Upper lobe of left lung (tissue), 6 donors: ENCODE data around the gene CLNS1A. TPM values are rescaled to one million over a fixed set of nuclear protein-coding genes. Genes with fewer than 3 reads are reported as not detected.

Experiments used
- ATAC-seq, 2 donors: fragments of 200-7000 bp; cut with Tn5 transposase; one replicate each; pipeline ENCODE4 v1.9.1; 2022; ENCODE audit warnings: mild to moderate bottlenecking in 2 of 2, moderate library complexity in 2 of 2; ENCODE audit not compliant: low FRiP score in 2 of 2
- DNase-seq, 2 donors: peaks; one replicate each; pipeline ENCODE4 v3.0.0-alpha.2; 2019 to 2020
- H3K27ac ChIP-seq, 4 donors: fragments of 200-600 bp; sonication (generic); one replicate each; pipeline ENCODE4 v1.5.1; 2016 to 2019
- H3K27me3 ChIP-seq, 4 donors: fragments of 200-600 bp; sonication (generic); one replicate each; pipeline ENCODE4 v1.5.1; 2017 to 2019
- H3K36me3 ChIP-seq, 4 donors: fragments of 200-600 bp; sonication (generic); one replicate each; pipeline ENCODE4 v1.5.1; 2016 to 2019
- H3K4me1 ChIP-seq, 4 donors: fragments of 200-600 bp; sonication (generic); one replicate each; pipeline ENCODE4 v1.5.1; 2018 to 2019
- H3K4me3 ChIP-seq, 4 donors: fragments of 200-600 bp; sonication (generic); one replicate each; pipeline ENCODE4 v1.5.1; 2017 to 2019; ENCODE audit warnings: mild to moderate bottlenecking in 2 of 4, moderate library complexity in 1 of 4
- H3K9me3 ChIP-seq, 4 donors: fragments of 200-600 bp; sonication (generic); one replicate each; pipeline ENCODE4 v1.5.1; 2018 to 2019
- EP300 ChIP-seq, 4 donors: sonication (generic); formaldehyde crosslinking; IDR thresholded peaks; one replicate each; pipeline ENCODE4 v1.5.1; 2017; ENCODE audit warnings: antibody characterized with exemption in 4 of 4, control low read depth in 2 of 4
- POLR2A ChIP-seq, 4 donors: fragments of 450-650 bp; IDR thresholded peaks; one replicate each; pipeline ENCODE4 v1.5.1; 2016 to 2017; ENCODE audit warnings: antibody characterized with exemption in 4 of 4, mild to moderate bottlenecking in 2 of 4
- POLR2AphosphoS5 ChIP-seq, 2 donors: sonication (generic); formaldehyde crosslinking; IDR thresholded peaks; one replicate each; pipeline ENCODE4 v1.5.1; 2017; ENCODE audit warnings: antibody characterized with exemption in 2 of 2
- WGBS, 2 donors: methylation state at CpG; one replicate each; pipeline ENCODE4 v1.1.5; 2017 to 2018; 5-methylcytosine and 5-hydroxymethylcytosine counted together
- total RNA-seq, 6 donors: library from RNA; depleted of rRNA in 4 of 6; stranded (reverse); fragments of >200 nt in 4 of 6; gene quantifications; one replicate each; pipeline versions ENCODE4 v1.1.0 to v1.2.1, GENCODE V29; 2016 to 2021
- TF ChIP-seq, protein P1 (sequence below), 6 experiments: fragments of 450-650 bp in 4 of 6; fragments of 200-600 bp in 2 of 6; sonication (generic) in 2 of 6; IDR thresholded peaks; one replicate each; pipeline ENCODE4 v1.5.1; 2016 to 2019; ENCODE audit warnings: antibody characterized with exemption in 6 of 6
- donor health status: DM: no; HTN: no; CAD: no; lungs with moderate emphysema.
- donor health status: DM: no; HTN: yes; CAD: no; lungs with severe emphysema.

The CLNS1A gene
- total RNA-seq, 6 donors from 2014 or later = 32.5 to 72.3 (median 54.9) TPM

- DNase-seq (no peak), ATAC-seq (no peak)
- Histone ChIP-seq H3K4me3 (no peak overlapping the region), H3K36me3 (peaks cover 0 to 17% (median 1%) of the 10 kb centered on the region in 4 donors), H3K4me1 (peaks cover 0 to 10% (median 7%) of the 10 kb centered on the region in 4 donors), H3K9me3 (no peaks in the 10 kb centered on the region), H3K27me3 (no peaks in the 10 kb centered on the region), H3K27ac (no peak overlapping the region)
- 78 to 81% methylated on average over 4 of the region's 4 CpGs for WGBS, 2 donors
- TF ChIP-seq POLR2AphosphoS5 (IDR thresholded peaks at IDR 0.05) = no peak
- TF ChIP-seq POLR2A (IDR thresholded peaks at IDR 0.05) = no peak
- TF ChIP-seq, protein P1, sequence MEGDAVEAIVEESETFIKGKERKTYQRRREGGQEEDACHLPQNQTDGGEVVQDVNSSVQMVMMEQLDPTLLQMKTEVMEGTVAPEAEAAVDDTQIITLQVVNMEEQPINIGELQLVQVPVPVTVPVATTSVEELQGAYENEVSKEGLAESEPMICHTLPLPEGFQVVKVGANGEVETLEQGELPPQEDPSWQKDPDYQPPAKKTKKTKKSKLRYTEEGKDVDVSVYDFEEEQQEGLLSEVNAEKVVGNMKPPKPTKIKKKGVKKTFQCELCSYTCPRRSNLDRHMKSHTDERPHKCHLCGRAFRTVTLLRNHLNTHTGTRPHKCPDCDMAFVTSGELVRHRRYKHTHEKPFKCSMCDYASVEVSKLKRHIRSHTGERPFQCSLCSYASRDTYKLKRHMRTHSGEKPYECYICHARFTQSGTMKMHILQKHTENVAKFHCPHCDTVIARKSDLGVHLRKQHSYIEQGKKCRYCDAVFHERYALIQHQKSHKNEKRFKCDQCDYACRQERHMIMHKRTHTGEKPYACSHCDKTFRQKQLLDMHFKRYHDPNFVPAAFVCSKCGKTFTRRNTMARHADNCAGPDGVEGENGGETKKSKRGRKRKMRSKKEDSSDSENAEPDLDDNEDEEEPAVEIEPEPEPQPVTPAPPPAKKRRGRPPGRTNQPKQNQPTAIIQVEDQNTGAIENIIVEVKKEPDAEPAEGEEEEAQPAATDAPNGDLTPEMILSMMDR (IDR thresholded peaks at IDR 0.05) = no peak
- TF ChIP-seq EP300 (IDR thresholded peaks at IDR 0.05) = no peak
These were observed 7.4 kb downstream of the CLNS1A start for GRCh38 chr11:77630157-77630710.

DNA sequence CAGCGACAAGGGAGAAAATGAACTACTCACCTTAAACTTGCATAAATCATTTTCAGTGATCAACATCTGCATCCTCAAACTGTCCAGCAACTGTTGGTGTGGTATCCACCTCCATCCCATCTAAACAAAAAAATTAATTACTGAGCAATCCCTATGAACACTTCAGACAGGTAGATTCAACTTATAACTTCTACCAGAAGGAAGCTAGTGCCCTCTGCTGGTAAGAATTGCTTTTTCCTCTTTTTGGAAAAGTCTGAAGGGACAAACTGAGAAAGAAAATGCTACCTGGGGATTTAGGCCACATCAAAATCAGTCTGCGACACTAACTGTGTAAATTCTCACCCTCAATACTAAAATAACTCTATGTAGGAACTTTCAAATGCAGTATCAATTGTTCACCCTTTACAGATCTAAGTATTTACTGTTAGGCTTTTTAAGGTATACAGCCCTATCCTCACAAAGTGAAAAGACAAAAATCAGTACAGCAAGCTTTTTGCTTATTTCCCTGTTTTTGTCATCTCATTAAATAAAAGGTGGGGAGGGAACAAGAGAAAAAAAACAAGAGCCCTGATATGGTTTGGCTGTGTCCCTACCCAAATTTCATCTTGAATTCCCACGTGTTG lies 17.9 kb downstream of the CLNS1A start:
- no peaks in the 10 kb centered on the region for H3K9me3 ChIP-seq
- ATAC-seq (no peak), DNase-seq (no peak)
- TF ChIP-seq, protein P1 (IDR thresholded peaks at IDR 0.05) = peak; percentile 20 to 63 (median 48)
- no peak for TF ChIP-seq POLR2A (IDR thresholded peaks at IDR 0.05)
- TF ChIP-seq POLR2AphosphoS5 (IDR thresholded peaks at IDR 0.05) = no peak
- 91 to 93% methylated on average over 3 of the region's 3 CpGs for WGBS, 2 donors
- no peak overlapping the region for H3K27ac ChIP-seq
- H3K4me3 ChIP-seq = no peak overlapping the region
- no peaks in the 10 kb centered on the region for H3K4me1 ChIP-seq
- peaks cover 7 to 92% (median 58%) of the 10 kb centered on the region in 4 donors for H3K36me3 ChIP-seq
- H3K27me3 ChIP-seq = no peaks in the 10 kb centered on the region

- no peak for ATAC-seq
- peaks cover 1 to 80% (median 48%) of the 10 kb centered on the region in 4 donors for H3K36me3 ChIP-seq
- 89 to 90% methylated on average over 3 of the region's 3 CpGs for WGBS, 2 donors
These were observed 19.7 kb downstream of the CLNS1A start for GRCh38 chr11:77617892-77618291.

GRCh38 chr11:77611921-77612320 lies 25.7 kb downstream of the CLNS1A start:
- H3K4me3 ChIP-seq = no peak overlapping the region
- H3K9me3 ChIP-seq = no peaks in the 10 kb centered on the region
- H3K27me3 ChIP-seq = no peaks in the 10 kb centered on the region
- H3K4me1 ChIP-seq = no peaks in the 10 kb centered on the region
- no peak for TF ChIP-seq POLR2AphosphoS5 (IDR thresholded peaks at IDR 0.05)
- no peak for TF ChIP-seq EP300 (IDR thresholded peaks at IDR 0.05)
- TF ChIP-seq, protein P1 (IDR thresholded peaks at IDR 0.05) = no peak
- ATAC-seq (no peak), DNase-seq (no peak)
- peaks cover 0 to 69% (median 26%) of the 10 kb centered on the region in 4 donors for H3K36me3 ChIP-seq
- H3K27ac ChIP-seq = no peak overlapping the region

More at GRCh38 chr11:77617892-77618291, 19.7 kb downstream of the CLNS1A start:
- Histone ChIP-seq H3K4me3 (no peak overlapping the region), H3K9me3 (no peaks in the 10 kb centered on the region), H3K27me3 (no peaks in the 10 kb centered on the region), H3K27ac (no peak overlapping the region), H3K4me1 (no peaks in the 10 kb centered on the region)
- TF ChIP-seq EP300 (IDR thresholded peaks at IDR 0.05) = no peak
- TF ChIP-seq POLR2A (IDR thresholded peaks at IDR 0.05) = no peak
- TF ChIP-seq, protein P1 (IDR thresholded peaks at IDR 0.05) = no peak
- TF ChIP-seq POLR2AphosphoS5 (IDR thresholded peaks at IDR 0.05) = no peak
- no peak for DNase-seq

GRCh38 chr11:77609234-77609633 lies 28.4 kb downstream of the CLNS1A start:
- TF ChIP-seq, protein P1 (IDR thresholded peaks at IDR 0.05) = no peak
- TF ChIP-seq EP300 (IDR thresholded peaks at IDR 0.05) (no peak), POLR2A (IDR thresholded peaks at IDR 0.05) (no peak), POLR2AphosphoS5 (IDR thresholded peaks at IDR 0.05) (no peak)
- ATAC-seq = no peak
- 65 to 78% methylated on average over 1 of the region's 1 CpG for WGBS, 2 donors
- DNase-seq = no peak
- Histone ChIP-seq H3K9me3 (no peaks in the 10 kb centered on the region), H3K36me3 (peaks cover 0 to 47% (median 11%) of the 10 kb centered on the region in 4 donors), H3K27me3 (no peaks in the 10 kb centered on the region), H3K27ac (no peak overlapping the region), H3K4me3 (no peak overlapping the region), H3K4me1 (no peaks in the 10 kb centered on the region)
